Stimulated activated CD4-positive, alpha-beta T cell treated with anti-CD3 and anti-CD28 coated beads, Interleukin-1b, Interleukin-23, amount 100 ng/mL, for 4 hours (primary cell): ENCODE results near the gene NADK2.
"Not testable (repeated sequence)": the region's sequence is repeated elsewhere in the genome, so short reads cannot be mapped to it uniquely, and the experiment has no call there.

Experiments
- DNase-seq, 2 donors: peaks; one replicate each; pipeline ENCODE4 v3.0.0-alpha.2; 2020; ENCODE audit warnings: low read depth in 2 of 2

The NADK2 gene

DNA sequence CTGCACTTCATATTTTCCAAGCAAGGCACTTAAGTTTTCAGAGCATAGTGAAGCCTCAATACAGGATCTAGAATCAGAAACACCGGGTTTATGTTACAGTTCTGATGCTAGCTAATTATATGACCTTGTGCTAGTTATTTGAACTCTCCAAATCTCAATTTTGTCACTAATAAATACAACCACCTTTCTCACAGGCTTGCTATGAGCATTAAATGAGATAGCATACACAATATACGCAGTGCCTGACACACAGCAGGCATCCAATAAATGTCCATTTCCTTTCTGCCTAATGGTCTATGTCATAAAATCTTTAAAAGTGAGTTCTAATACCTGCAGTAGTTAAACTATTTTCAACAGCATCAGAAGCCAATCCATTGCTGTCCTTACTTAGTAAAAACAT lies 32.9 kb downstream of the NADK2 start:
- no peak for DNase-seq

DNA sequence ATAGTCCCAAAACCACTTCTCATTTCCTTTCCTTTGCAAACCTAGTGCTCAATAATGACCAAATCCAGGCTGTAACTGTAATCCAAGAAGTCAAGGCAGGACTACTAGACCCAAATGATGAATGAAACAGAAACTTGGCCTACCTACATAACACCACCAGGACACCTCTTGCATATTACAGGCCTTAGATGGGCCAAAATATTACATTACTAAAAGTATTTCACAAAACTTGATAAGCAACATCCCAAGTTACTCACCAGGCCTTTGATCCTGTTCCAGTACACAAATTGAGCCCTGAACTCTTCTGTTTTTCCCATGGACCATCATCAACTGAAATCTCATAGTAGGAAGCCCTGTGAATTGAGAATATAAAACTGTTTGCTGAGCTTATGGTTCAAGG lies 34.8 kb downstream of the NADK2 start:
- DNase-seq = no peak

DNA sequence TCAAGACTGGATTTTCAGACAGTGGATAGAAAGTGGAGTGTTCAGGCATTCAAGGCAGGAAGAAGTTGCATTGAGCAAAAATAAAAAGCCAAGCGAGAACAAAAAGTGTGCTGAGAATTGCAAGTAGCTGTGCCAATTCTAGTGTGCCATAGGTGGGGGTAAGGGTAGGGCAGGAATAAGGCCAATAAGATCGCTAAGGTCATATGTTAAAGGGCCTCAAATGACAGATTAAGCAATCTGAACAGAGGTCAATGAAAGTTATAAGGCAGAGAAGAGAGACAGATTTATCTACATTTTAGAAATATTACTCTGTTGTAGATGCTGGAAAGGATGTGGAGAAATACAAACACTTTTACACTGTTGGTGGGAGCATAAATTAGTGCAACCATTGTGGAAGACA lies 36.4 kb downstream of the NADK2 start:
- DNase-seq = no peak

DNA sequence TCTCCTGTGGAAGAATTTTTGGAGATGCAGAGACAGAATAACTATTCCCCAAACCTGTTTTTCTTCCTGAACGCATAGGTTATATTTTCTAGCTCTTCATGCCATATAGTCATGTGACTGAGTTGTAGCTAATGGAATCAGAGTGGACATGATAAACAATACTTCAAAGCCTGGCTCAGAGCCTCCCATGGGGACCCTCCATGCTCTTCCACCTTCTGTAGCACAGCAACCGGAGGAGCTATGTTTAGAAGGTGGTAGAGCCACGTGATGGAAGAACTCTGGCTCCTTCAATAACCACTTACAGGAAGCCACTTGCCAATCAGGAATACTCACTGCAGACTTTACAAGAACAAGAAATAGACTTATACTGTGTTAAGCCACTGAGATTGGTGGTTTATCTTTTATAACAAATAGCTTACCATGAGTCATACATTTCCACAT lies 39.2 kb downstream of the NADK2 start:
- no peak for DNase-seq

DNA sequence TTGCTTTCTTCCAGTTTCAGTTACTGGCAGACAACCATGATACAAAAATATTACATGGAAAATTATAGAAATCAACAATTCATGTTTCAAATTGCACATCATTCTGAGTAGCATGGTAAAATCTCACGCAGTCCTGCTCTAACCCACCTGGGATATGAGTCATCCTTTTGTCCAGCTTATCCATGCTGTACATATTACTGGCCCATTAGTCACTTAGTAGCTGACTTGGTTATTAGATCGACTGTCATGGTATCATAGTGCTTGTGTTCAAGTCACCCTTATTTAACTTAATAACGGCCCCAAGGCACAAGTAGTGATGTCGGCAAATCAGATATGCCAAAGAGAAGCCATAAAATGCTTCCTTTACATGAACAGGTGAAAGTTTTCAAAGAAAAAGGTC lies 41.2 kb downstream of the NADK2 start:
- DNase-seq = no peak

DNA sequence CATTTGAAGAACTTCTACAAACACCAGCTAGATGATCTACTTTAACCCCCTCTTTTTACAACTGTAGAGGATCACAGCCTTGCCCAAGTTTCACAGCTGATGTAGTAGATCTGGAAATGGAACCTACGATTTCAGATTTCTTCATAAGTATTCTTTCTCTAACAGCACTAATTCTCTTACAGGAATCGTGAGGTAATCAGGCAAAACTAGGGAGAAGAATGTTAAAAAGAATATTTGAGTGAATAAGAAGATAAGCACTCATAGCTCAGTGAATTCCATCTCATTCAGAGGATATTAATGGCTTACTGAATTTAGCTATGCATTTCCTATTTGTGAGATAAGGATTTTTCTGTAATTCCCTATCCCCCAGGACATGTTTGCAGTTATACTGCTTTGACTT lies 42.1 kb downstream of the NADK2 start:
- no peak for DNase-seq

DNA sequence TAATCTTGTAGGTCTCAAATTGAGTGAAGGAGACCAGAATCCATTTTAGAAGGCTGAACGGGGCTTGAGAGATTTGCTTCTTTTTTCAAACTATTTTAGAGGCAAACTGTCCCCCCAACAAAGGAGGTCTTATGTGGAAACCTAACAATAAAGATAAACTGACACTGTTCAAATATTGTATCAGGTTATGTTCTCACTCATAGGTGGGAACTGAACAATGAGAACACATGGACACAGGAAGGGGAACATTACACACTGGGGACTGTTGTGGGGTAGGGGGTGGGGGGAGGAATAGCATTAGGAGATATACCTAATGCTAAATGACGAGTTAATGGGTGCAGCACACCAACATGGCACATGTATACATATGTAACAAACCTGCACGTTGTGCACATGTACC lies 42.9 kb downstream of the NADK2 start:
- DNase-seq = not testable (repeated sequence)

DNA sequence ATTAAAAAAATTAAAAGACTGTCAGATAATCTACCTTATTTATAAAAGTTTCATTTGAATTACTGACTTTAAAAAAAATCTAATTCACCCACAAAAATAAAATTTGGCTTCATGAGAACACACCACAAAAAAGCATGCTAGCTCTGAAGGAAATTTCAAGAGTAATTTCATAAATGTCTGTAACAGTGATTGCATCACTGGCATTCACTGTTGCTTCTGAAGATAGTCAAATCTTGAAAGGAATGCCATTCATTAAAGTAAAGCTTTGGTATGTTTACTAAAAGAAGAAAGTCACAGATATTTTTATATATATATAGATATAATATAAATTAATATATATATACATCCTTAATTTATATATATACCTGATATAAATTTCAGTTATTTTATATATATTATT lies 43.4 kb downstream of the NADK2 start:
- no peak for DNase-seq

DNA sequence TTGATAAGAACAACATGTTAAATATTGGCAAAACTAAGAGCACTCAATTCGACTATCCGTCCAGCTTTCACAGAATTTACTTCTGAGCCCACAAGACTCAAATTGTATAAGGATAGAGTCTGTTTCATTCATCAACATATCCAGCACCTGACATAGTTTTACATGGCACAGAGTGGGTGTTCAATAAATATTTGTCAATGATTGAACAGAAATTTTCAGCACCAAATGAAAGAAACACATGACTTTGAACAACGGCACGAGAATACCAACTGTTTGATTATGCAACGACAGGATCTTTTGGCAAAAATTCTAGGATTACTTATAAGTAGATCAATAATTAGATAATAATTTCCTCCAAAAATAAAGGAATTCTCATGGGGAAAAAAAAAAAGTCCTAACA lies 48.0 kb downstream of the NADK2 start:
- no peak for DNase-seq

DNA sequence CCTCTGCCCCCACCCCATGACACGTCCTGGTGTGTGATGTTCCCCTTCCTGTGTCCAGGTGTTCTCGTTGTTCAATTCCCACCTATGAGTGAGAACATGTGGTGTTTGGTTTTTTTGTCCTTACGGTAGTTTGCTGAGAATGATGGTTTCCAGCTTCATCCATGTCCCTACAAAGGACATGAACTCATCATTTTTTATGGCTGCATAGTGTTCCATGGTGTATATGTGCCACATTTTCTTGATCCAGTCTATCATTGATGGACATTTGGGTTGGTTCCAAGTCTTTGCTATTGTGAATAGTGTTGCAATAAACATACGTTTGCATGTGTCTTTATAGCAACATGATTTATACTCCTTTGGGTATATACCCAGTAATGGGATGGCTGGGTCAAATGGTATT lies 57.3 kb downstream of the NADK2 start:
- DNase-seq = not testable (repeated sequence)

DNA sequence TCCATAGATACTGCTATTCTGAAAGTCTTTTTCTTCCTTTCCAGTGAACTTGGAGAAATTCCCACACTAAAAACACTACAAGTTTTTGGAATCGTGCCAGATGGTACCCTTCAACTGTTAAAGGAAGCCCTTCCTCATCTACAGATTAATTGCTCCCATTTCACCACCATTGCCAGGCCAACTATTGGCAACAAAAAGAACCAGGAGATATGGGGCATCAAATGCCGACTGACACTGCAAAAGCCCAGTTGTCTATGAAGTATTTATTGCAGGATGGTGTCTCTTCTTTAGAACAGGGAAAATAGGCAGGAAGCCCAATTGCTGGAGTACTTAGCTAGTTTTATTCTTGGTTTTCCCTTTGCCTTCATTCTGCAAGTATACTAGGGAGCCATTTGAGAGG lies 60.0 kb downstream of the NADK2 start:
- DNase-seq = no peak

DNA sequence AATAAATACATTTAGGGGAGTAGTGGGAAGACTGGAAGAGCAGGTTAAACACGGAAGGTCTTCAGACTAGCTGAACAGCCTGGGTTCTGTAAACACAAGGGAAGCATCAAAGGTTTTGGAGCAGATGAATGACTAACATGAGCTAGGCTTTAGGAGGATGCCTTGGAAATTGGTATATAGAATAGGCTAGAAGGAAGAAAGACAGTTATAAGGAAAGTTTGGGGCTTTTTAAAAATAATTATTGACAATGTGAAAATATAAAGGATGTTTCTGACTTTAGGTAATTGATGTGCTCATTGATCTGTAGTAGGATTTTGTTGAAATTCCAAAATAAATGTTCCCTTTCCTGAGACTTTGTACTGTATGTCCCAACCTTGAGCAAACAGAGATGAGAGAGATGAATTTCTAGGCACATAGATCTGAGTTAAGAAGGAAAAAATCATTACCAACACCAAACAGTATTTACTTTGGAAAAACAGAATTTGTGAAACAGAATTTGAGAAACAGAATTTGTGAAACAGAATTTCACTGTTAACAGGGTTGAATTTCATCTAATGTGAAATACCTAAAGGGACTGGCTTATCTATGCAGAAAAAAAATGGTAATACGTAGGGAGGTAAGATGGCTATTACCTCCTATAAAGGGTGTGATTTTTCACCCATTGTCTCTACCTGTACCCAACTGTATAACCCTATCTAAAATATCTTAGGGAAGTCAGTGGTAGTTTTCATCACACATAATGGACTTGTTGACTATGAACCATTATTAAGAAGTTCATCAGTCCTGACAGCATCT lies 61.0 kb downstream of the NADK2 start:
- DNase-seq = no peak

DNA sequence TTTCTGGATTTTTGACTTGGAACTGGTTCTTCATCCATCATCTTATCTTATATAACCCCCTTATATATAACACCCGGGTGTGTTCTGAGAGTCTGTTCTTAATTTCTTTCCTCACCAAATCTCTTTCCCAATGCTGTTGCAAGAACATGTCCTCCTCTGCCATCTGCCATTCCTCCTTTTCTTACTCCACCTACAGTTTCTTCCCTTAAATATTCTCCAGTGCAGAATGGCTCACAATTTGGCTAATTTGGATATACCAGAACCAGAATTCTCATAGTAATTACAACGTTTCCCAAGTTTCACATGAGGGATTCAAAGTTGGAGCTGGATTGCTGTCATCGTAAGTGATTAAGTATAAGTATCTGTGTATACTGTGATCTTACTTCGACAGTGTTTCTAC lies 61.8 kb downstream of the NADK2 start:
- no peak for DNase-seq

DNA sequence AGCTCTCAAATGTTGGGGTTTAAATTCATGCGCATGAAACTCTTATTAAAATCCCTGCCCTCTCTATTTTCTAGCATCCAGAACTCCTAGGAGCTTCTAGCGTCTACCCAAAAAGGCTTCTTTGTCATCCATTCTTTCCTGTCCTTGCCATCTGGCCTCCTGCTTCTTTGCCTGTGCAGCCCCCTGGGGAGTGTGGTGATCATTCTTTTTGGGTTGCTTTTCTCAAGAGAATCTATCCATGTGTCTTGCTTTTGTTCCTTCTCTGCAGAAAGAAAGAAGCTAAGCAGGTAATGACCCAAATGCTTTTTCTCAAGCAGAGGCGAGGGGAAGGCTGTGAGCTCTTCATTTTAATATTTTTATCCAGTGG lies 63.2 kb downstream of the NADK2 start:
- DNase-seq = no peak

DNA sequence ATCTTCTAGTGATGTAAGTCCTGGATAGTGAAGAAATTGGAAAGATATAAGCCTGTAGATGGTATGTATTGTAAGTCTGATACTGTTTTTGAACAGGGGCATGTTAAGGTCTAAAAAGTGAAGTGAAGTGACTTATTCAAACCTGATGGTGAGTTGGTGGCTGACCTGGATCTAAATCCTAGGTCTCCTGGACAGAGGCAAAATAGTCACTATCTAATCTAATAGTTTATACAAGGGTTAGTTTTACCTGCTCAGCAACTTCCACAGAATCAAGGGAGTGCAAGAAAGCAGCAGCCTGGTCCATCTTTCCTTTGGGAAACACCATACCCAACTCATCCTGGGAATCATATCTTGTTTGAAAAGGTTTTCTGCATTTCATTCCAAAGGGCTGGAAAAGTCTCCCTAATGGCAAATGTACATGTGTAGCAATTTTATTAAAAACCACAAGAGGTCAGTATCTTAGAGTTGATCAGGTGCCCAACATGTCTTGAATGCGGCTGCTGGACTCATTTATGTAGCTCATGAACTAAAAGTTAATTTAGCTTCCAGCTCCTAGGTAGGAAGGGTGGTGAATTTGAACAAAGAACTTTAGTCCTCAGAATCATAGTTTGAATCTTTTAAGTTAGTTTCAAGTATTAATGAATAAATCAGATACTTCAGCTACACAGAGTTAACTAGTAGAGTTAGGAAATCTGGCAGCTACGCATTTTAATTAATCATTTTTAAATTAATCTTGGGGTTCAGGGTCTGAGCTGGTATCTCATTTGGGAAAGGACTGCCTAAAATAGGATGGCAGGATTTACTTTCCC lies 63.8 kb downstream of the NADK2 start:
- DNase-seq = no peak

DNA sequence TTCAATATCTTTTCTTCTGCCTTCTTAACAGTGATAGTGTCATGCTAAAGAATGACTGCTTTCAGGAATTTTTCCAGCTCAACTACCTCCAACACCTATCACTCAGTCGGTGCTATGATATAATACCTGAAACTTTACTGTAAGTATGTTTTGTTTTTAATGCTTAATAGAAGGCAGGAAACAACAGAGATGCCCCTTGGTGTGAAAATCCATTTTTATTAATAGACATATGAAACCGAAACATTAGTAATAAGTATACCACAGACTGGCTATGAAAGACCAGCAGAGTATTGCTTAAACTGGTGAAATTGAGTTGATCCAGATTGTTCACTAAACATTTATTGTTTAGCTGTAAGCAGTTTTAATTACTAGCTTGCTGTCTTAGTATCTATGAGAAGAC lies 64.6 kb downstream of the NADK2 start:
- no peak for DNase-seq

DNA sequence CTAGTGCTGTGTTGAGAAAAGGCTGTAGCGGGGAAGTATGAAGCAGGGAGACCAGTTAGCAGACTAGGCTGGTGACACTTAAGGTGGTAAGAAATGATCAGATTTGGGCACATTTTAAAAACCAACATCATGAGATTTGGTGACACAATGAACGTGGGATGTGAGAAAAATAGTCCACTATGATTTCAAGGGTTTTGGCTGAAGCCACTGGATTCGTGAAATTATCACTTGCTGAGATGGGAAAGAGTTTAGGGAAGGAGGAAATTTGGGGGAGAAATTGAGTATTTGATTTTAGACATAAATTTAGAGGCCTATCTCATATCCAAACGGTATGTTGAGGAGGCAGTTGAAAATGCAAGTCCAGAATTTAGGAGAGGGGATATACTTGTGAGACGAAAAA lies 66.7 kb downstream of the NADK2 start:
- no peak for DNase-seq

DNA sequence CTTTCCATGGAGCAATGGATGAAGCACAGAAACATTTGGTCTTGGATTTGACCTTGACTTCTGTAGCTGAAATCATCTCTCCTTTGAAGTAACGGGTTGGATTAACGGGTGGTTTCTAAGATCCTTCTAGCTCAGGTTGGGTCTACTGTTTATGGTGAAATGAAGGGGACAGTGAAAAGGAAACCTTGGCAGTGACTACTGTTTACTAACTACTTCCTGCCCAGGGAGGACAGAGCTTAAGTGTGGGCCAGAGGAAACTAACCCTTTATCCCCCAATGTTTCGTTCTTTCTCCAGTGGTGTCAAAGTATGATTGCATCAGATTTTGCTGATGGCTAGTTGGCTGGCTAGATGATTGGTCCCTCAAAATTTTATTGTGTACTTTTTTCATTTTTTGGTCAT lies 67.6 kb downstream of the NADK2 start:
- DNase-seq = no peak

DNA sequence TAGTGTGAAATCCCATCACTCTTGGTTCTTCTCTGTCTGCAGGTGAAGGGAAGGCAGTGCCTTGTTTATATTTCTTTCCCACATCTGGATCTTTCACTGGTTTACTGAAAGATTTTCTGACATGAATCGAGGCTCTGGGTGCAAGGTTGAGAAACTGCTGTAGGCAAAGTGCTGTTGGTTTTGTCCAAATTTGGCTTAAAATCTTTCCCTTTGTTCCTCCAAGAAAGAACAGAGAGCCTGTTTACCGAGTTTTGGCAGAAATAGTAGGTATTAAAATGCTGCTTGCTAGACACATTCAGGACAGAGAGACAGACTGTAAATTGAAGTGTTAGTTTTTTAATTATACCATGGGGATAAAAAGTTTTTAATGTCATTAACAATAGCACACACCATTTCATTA lies 68.3 kb downstream of the NADK2 start:
- DNase-seq = no peak

DNA sequence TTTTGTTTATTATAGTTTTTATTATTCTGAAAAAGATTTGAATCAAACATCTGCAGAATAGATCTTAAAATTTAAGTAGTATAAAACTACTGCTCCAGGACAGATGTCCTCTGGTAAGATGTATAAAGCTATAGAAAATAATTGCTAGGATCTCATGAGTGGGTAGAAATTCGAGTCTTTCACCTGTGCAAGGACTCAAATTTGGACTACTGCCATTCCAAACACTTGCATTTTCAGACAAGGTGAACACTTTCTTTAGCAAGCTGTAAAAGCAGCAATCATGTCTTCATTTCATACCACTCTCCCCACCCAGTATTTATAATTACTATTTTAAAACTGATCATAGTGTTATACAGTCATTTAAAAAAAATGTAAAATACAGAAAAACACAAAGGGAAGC lies 69.1 kb downstream of the NADK2 start:
- DNase-seq = no peak

DNA sequence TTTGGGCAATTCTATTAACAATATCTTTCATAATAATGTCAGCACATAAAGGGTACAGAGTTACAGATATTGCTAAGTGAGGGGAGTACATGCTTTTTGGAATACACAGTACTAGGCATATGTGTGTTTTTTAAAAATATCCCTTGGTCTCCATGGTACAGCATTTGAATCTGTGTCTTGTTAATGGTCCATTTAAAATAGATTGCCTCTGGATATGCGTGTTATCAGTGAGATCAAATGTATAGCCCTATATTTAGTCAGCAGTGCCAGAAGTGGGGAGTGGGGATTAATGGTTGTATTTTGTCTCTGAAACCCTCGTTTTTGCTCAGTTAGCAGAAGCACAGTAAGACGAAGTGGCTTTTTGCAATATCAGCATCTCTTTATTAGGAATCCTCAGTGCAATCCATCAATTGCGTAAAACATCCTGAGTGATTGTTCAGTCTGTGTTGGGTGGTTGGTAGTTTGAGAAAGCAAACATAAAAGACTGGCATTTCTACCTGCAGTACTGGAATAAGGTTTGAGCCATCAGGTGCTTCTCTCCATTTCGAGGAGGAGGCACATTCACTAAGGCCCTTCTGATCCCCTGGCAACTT lies 70.8 kb downstream of the NADK2 start:
- DNase-seq = no peak

DNA sequence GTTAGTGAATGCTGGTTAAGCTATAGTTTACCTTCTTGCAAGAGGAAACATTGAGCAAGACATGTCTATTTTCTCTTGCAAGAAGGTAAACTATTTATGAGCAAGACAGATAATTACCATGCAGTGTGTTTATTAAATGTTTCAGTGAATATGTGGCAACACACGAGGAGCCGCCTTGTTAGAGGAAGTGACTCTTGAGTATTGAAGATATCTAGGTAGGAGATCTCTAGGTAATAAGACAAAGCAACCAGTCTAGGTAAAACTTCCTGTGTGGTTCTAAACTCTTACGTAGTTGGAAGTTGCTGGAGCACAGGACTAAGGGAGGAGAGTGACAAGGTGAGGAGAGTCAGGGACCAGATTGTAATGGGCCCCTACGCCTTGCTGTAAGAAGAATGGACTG lies 73.0 kb downstream of the NADK2 start:
- DNase-seq = no peak

DNA sequence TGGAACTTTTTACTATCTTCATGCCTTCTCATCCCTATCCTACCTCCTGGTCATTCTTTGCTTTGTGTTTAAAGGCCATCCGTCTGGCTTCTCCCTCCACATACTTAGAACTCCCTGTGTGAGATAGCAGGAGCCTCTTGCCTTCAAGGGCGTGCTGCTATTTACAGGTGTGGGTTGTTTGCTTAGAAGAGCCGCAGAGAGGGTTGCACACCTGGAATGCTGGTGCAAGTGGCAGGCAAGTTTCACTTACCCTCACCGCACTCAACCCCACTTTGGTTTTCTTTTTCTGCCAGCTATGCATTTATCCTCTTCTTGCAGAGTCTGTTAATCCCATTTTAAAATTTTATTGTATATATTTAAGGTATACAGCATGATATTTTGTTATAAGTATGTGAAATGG lies 77.3 kb downstream of the NADK2 start:
- DNase-seq = no peak
